CD14-positive monocyte (primary cell): ENCODE data around the gene S1PR2. TPM values are rescaled to one million over a fixed set of nuclear protein-coding genes. Genes with fewer than 3 reads are reported as not detected.
A peak's percentile ranks its signal among the peaks of the same experiment; 100 is the strongest.

Experiments
- DNase-seq, 3 donors: peaks; one replicate each; pipeline ENCODE4 v3.0.0-alpha.2; 2011 to 2022
- H2AFZ ChIP-seq: 2 replicates; pipeline ENCODE4 v1.6.0; 2012; ENCODE audit warnings: mild to moderate bottlenecking, low read depth, low read length, inconsistent platforms; ENCODE audit not compliant: insufficient read depth, poor library complexity, severe bottlenecking
- H3K27ac ChIP-seq, 2 donors: 1 replicate in 1 of 2; 2 replicates in 1 of 2; pipeline ENCODE4 v1.5.1; 2012 to 2013; ENCODE audit warnings: low read length in 2 of 2, control low read depth in 1 of 2, inconsistent platforms in 1 of 2, low read depth in 1 of 2, mild to moderate bottlenecking in 1 of 2
- H3K27me3 ChIP-seq, 2 donors: one replicate each; pipeline versions ENCODE4 v1.6.0 to v1.6.1; 2011 to 2013; ENCODE audit warnings: low read length in 2 of 2; ENCODE audit not compliant: control insufficient read depth in 2 of 2, insufficient read depth in 2 of 2
- H3K36me3 ChIP-seq, 2 donors: replicated peaks in 1 of 2; 1 replicate in 1 of 2; 2 replicates in 1 of 2; pipeline versions ENCODE4 v1.5.1 to v1.6.1; 2012 to 2013; ENCODE audit warnings: low read length in 2 of 2, control low read depth in 1 of 2, inconsistent platforms in 1 of 2, mild to moderate bottlenecking in 1 of 2; ENCODE audit not compliant: insufficient read depth in 2 of 2, control insufficient read depth in 1 of 2
- H3K4me1 ChIP-seq, 2 donors: 1 replicate in 1 of 2; 2 replicates in 1 of 2; pipeline versions ENCODE4 v1.5.1 to v1.6.1; 2012 to 2013; ENCODE audit warnings: low read length in 2 of 2, control low read depth in 1 of 2, inconsistent platforms in 1 of 2, mild to moderate bottlenecking in 1 of 2, moderate library complexity in 1 of 2; ENCODE audit not compliant: insufficient read depth in 2 of 2, control insufficient read depth in 1 of 2
- H3K4me2 ChIP-seq: replicated peaks from 2 replicates; pipeline ENCODE3; 2012; ENCODE audit warnings: low read length, moderate library complexity, mild to moderate bottlenecking; ENCODE audit not compliant: poor library complexity, severe bottlenecking; ENCODE audit errors: extremely low read depth
- H3K4me3 ChIP-seq, 3 experiments: fragments of 200-600 bp in 1 of 3; sonication (generic) in 1 of 3; replicated peaks in 1 of 3; 1 replicate in 2 of 3; 2 replicates in 1 of 3; pipeline ENCODE4 v1.5.1; 2011 to 2013; ENCODE audit warnings: low read length in 3 of 3, mild to moderate bottlenecking in 3 of 3, control low read depth in 2 of 3, low read depth in 2 of 3, inconsistent platforms in 1 of 3, moderate library complexity in 1 of 3
- H3K79me2 ChIP-seq: 2 replicates; pipeline ENCODE4 v1.6.0; 2012; ENCODE audit warnings: mild to moderate bottlenecking, control low read depth, inconsistent platforms, low read length, moderate library complexity; ENCODE audit not compliant: insufficient read depth
- H3K9ac ChIP-seq: 2 replicates; pipeline ENCODE4 v1.6.0; 2017; ENCODE audit warnings: low read length, mild to moderate bottlenecking; ENCODE audit not compliant: insufficient read depth, poor library complexity, severe bottlenecking
- H3K9me3 ChIP-seq, 2 donors: replicated peaks in 1 of 2; 1 replicate in 1 of 2; 2 replicates in 1 of 2; pipeline versions ENCODE4 v1.5.1 to v1.6.1; 2012 to 2013; ENCODE audit warnings: low read length in 2 of 2, control low read depth in 1 of 2; ENCODE audit not compliant: control insufficient read depth in 1 of 2, insufficient read depth in 1 of 2
- H4K20me1 ChIP-seq: 2 replicates; pipeline ENCODE4 v1.6.0; 2012; ENCODE audit warnings: mild to moderate bottlenecking, low read length, control low read depth, moderate library complexity; ENCODE audit not compliant: insufficient read depth
- H3K27ac Mint-ChIP-seq, 7 donors: one replicate each; pipeline ENCODE4 v1.8.0; 2020; ENCODE audit warnings: mild to moderate bottlenecking in 7 of 7, mixed read lengths in 7 of 7, moderate library complexity in 6 of 7, inconsistent platforms in 2 of 7
- H3K27me3 Mint-ChIP-seq, 3 donors: one replicate each; pipeline ENCODE4 v1.8.0; 2021 to 2022; ENCODE audit warnings: low read depth in 3 of 3, mild to moderate bottlenecking in 3 of 3, mixed read lengths in 3 of 3, moderate library complexity in 3 of 3, inconsistent platforms in 1 of 3
- H3K36me3 Mint-ChIP-seq, 2 donors: one replicate each; pipeline ENCODE4 v1.8.0; 2020; ENCODE audit warnings: mixed read lengths in 2 of 2, inconsistent platforms in 1 of 2, mild to moderate bottlenecking in 1 of 2
- H3K4me1 Mint-ChIP-seq: one replicate; pipeline ENCODE4 v1.8.0; 2020; ENCODE audit warnings: mild to moderate bottlenecking, mixed read lengths
- H3K4me3 Mint-ChIP-seq, 2 donors: one replicate each; pipeline ENCODE4 v1.8.0; 2020; ENCODE audit warnings: mild to moderate bottlenecking in 2 of 2, mixed read lengths in 2 of 2, moderate library complexity in 1 of 2
- H3K9me3 Mint-ChIP-seq, 7 donors: one replicate each; pipeline ENCODE4 v1.8.0; 2020 to 2022; ENCODE audit warnings: mixed read lengths in 7 of 7, mild to moderate bottlenecking in 6 of 7, moderate library complexity in 6 of 7, inconsistent platforms in 2 of 7
- CTCF ChIP-seq: fragments of 200-600 bp; IDR thresholded peaks from one replicate; pipeline ENCODE4 v1.8.0; 2022; ENCODE audit warnings: antibody characterized with exemption, mild to moderate bottlenecking
- WGBS: methylation state at CpG from one replicate; pipeline ENCODE4 v1.1.5; 2013; ENCODE audit warnings: missing lambda C conversion rate; ENCODE audit not compliant: insufficient coverage; 5-methylcytosine and 5-hydroxymethylcytosine counted together
- intact Hi-C, 2 donors: fragments of 100-400 bp; cut with micrococcal nuclease; formaldehyde crosslinking; loops; one replicate each; pipeline versions ENCODE4 v1.15.0 to v1.15.1; 2023
- polyA plus RNA-seq, 3 donors: library from polyadenylated mRNA; depleted of rRNA in 1 of 3; unstranded in 2 of 3; stranded (reverse) in 1 of 3; fragments of 300-500 nt in 2 of 3; fragments of >200 nt in 1 of 3; fragmentation: Illumina TruSeq in 2 of 3; gene quantifications; 1 replicate in 2 of 3; 2 replicates in 1 of 3; pipeline ENCODE4 v1.2.3, GENCODE V29; 2012 to 2021

The S1PR2 gene
- polyA plus RNA-seq, 3 donors: 0.40 to 2.0 (median 0.55) TPM

GRCh38 chr19:10190026-10190425 is 41.1 kb downstream of the S1PR2 start:
- Histone ChIP-seq H2AFZ (no peak overlapping the region), H3K4me1 (peaks cover 10 to 19% of the 10 kb centered on the region in 2 donors), H3K9ac (no peak overlapping the region), H3K4me2 (no peak overlapping the region), H3K9me3 (no peaks in the 10 kb centered on the region), H3K79me2 (peaks cover 98% of the 10 kb centered on the region), H3K4me3 (no peak overlapping the region), H3K36me3 (peaks cover 21 to 39% of the 10 kb centered on the region in 2 donors), H4K20me1 (peaks cover 54% of the 10 kb centered on the region), H3K27ac (peak overlapping the region in 1 of 2 donors; percentile 4), H3K27me3 (no peaks in the 10 kb centered on the region)
- WGBS: 100% methylated on average over 3 of the region's 5 CpGs
- intact Hi-C loops: loop anchor here (5.0 to 10.0 kb wide), 3 partner anchors 62 to 85 kb away; partner anchors contain the start of genes ANGPTL6 (in 1 of the 2), MRPL4 (in 1 of the 2) and PPAN (in 1 of the 2)
- H3K4me1 Mint-ChIP-seq: peaks cover 15% of the 10 kb centered on the region
- H3K9me3 Mint-ChIP-seq: no peaks in the 10 kb centered on the region
- peaks cover 23 to 39% of the 10 kb centered on the region in 2 donors for H3K36me3 Mint-ChIP-seq
- peak overlapping the region in 1 of 7 donors; percentile 21 for H3K27ac Mint-ChIP-seq
- H3K27me3 Mint-ChIP-seq: peaks cover 0 to 1% (median 0%) of the 10 kb centered on the region in 3 donors
- no peak for DNase-seq
- no peak for TF ChIP-seq CTCF
- no peak overlapping the region for H3K4me3 Mint-ChIP-seq

GRCh38 chr19:10189616-10190015 is 41.5 kb downstream of the S1PR2 start:
- Histone ChIP-seq H3K36me3 (peaks cover 24 to 43% of the 10 kb centered on the region in 2 donors), H3K4me3 (no peak overlapping the region), H2AFZ (no peak overlapping the region), H3K4me2 (no peak overlapping the region), H3K4me1 (peaks cover 10 to 17% of the 10 kb centered on the region in 2 donors), H3K27me3 (no peaks in the 10 kb centered on the region), H3K9me3 (no peaks in the 10 kb centered on the region), H4K20me1 (peaks cover 57% of the 10 kb centered on the region), H3K9ac (no peak overlapping the region), H3K27ac (peak overlapping the region in 1 of 2 donors; percentile 4), H3K79me2 (peaks cover 99% of the 10 kb centered on the region)
- TF ChIP-seq CTCF: no peak
- H3K9me3 Mint-ChIP-seq: no peaks in the 10 kb centered on the region
- no peak for DNase-seq
- no peak overlapping the region for H3K4me3 Mint-ChIP-seq
- peak overlapping the region in 2 of 7 donors; percentile 21 to 36 for H3K27ac Mint-ChIP-seq
- intact Hi-C loops: loop anchor here (5.0 to 10.0 kb wide), 3 partner anchors 63 to 85 kb away; partner anchors contain the start of genes ANGPTL6 (in 1 of the 2), MRPL4 (in 1 of the 2) and PPAN (in 1 of the 2)
- 95% methylated on average over 3 of the region's 5 CpGs for WGBS
- H3K27me3 Mint-ChIP-seq: peaks cover 0 to 1% (median 0%) of the 10 kb centered on the region in 3 donors
- H3K4me1 Mint-ChIP-seq: peaks cover 15% of the 10 kb centered on the region
- H3K36me3 Mint-ChIP-seq: peaks cover 23 to 43% of the 10 kb centered on the region in 2 donors
